ENCODE results near the gene MARK4. TPM values are rescaled to one million over a fixed set of nuclear protein-coding genes. Genes with fewer than 3 reads are reported as not detected.
"Not testable (repeated sequence)": the region's sequence is repeated elsewhere in the genome, so short reads cannot be mapped to it uniquely, and the experiment has no call there.

MARK4 gene
- total RNA-seq, 1 donor from 2014 or later = 32.6 TPM

GRCh38 chr19:45303269-45304060 lies 52.4 kb downstream of the MARK4 start:
- no peak for DNase-seq (ENCODE audit: low spot score in 2 of 2)
- FAIRE-seq = no peak

- FAIRE-seq = no peak
- no peak for DNase-seq (ENCODE audit: low spot score in 2 of 2)
These were observed 53.3 kb downstream of the MARK4 start for GRCh38 chr19:45304141-45304926.

- DNase-seq (ENCODE audit: low spot score in 2 of 2) (no peak), FAIRE-seq (no peak)
These were observed 53.9 kb downstream of the MARK4 start for GRCh38 chr19:45305007-45305406.

GRCh38 chr19:45305421-45305820 lies 54.4 kb downstream of the MARK4 start:
- no peak for DNase-seq (ENCODE audit: low spot score in 2 of 2)

GRCh38 chr19:45306040-45306439 lies 55.0 kb downstream of the MARK4 start:
- FAIRE-seq (no peak), DNase-seq (ENCODE audit: low spot score in 2 of 2) (no peak)

More at GRCh38 chr19:45305421-45305820, 54.4 kb downstream of the MARK4 start:
- FAIRE-seq = no peak

DNA sequence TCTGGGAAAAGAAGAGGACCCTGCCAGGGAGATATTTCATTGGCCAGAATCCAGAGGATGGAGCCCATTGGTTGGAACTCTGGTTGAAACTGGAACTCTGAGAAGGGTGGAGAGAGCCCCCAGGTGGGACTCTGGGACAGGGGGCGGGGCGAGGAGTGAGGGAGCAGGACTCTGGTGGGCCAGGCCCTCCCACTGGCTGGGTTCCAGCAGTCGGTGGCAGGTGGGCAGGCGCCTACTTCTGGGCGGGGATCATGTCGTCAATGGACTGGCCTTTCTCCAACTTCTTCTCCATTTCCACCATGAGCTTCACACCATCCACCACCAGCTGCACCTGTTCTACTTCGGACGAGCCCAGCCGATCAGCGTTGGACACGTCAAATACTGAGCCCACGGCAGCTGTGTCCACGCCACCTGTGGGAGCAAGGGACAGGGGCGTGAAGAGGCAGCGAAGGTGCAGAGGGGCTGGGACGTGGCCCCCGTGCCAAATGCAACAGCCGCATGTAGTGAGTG lies 55.5 kb downstream of the MARK4 start:
- FAIRE-seq (no peak), DNase-seq (ENCODE audit: low spot score in 2 of 2) (no peak)

- DNase-seq (ENCODE audit: low spot score in 2 of 2) (no peak), FAIRE-seq (no peak)
These were observed 56.3 kb downstream of the MARK4 start for GRCh38 chr19:45307361-45307760.

- not testable (repeated sequence) for DNase-seq (ENCODE audit: low spot score in 2 of 2); FAIRE-seq
These were observed 58.3 kb downstream of the MARK4 start for GRCh38 chr19:45309322-45309721.

DNA sequence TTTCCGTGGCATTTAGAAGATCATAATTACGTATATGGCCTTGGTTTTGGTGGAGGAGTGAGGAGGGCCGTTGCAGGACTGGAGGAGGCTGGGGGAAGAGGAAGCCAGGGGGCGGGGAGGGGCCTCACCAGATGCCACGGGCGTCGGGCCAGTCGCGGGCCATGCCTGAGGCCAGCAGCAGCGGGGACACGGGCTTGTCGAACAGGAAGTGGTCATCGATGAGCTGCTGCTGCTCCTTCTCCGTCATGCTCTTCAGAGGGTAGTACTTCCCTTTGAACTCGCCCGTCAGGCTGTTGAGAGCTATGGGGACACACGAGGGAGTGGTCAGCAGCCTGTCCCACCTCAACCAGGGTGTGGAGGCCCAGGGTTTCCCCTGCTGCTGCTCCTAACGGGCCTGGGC lies 60.5 kb downstream of the MARK4 start:
- FAIRE-seq (no peak), DNase-seq (ENCODE audit: low spot score in 2 of 2) (no peak)

GRCh38 chr19:45312285-45312684 lies 61.2 kb downstream of the MARK4 start:
- not testable (repeated sequence) for DNase-seq (ENCODE audit: low spot score in 2 of 2); FAIRE-seq

GRCh38 chr19:45314708-45315245 lies 63.7 kb downstream of the MARK4 start:
- DNase-seq (ENCODE audit: low spot score in 2 of 2) (no peak), FAIRE-seq (no peak)

DNA sequence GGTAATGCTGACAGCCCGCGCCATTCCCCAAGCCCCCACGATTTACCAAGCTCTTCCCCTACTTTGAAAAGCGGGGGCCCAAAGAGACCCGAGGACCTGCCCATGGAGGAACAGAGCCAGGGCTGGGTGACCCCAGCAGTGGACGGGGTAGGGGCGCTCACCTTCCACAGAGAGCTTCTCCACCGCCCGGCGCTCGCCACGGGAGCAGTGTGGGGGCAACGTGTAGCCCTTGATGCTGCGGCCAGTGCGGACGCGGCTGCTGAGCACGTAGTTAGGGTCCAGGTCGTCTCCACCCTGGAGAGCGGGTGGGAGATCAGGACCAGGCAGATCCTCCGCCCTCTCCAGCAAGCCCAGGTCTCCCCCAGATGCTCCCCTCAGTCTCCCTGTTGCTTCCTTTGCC lies 64.2 kb downstream of the MARK4 start:
- no peak for FAIRE-seq

GRCh38 chr19:45320997-45321775 lies 70.1 kb downstream of the MARK4 start:
- FAIRE-seq = no peak
- no peak for DNase-seq (ENCODE audit: low spot score in 2 of 2)

More for the DNA sequence above, 64.2 kb downstream of the MARK4 start:
- DNase-seq (ENCODE audit: low spot score in 2 of 2) = no peak

DNA sequence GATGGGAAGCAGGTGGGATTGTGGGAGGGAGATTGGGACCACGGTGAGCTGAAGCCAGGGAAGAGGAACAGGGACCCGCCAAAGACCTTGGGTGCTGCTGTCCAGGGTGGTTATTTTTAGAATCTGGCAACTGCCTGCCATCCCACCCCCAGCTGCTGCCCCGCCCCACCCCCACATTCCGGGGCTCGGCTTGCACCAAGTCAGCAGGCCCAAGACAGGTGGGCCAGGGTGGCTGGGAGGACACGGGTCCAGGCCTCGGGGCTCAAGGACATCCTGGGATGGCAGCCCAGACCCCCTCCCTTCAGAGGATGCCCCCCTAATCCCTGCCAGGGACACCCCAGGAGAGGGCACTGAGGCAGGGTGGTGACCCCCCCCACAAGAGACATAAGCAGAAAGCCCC lies 70.8 kb downstream of the MARK4 start:
- DNase-seq (ENCODE audit: low spot score in 2 of 2) = no peak
- FAIRE-seq = no peak

DNA sequence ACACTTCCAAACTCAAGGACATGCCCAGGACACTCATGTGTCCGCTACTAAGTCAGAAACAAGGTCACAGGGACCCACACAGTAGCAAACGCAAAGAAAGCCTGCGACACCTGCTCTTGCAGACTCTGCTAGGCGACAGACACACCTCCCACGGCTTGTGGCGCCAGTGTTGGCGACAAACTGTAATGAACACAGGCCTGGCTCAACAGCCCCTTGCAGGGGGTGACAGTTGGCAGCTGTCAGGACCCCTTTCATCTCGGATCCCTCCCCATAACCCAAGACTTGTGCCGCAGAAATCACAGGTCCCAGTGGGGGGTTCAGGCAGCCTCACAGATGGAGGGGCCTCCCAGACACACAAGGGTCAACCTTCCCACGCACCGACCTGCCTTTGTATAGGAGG lies 71.2 kb downstream of the MARK4 start:
- FAIRE-seq = no peak
- no peak for DNase-seq (ENCODE audit: low spot score in 2 of 2)

- FAIRE-seq = no peak
These were observed 71.7 kb downstream of the MARK4 start, which contains the start of gene CKM for GRCh38 chr19:45322744-45323281. TSS of gene CKM (minus strand) at chr19:45322875. CDS start at chr19:45319713, 3,162 bp downstream.

GRCh38 chr19:45323671-45324081 lies 72.6 kb downstream of the MARK4 start:
- no peak for DNase-seq (ENCODE audit: low spot score in 2 of 2)
- FAIRE-seq = no peak

More at GRCh38 chr19:45322744-45323281, 71.7 kb downstream of the MARK4 start, which contains the start of gene CKM:
- DNase-seq (ENCODE audit: low spot score in 2 of 2) = no peak

DNA sequence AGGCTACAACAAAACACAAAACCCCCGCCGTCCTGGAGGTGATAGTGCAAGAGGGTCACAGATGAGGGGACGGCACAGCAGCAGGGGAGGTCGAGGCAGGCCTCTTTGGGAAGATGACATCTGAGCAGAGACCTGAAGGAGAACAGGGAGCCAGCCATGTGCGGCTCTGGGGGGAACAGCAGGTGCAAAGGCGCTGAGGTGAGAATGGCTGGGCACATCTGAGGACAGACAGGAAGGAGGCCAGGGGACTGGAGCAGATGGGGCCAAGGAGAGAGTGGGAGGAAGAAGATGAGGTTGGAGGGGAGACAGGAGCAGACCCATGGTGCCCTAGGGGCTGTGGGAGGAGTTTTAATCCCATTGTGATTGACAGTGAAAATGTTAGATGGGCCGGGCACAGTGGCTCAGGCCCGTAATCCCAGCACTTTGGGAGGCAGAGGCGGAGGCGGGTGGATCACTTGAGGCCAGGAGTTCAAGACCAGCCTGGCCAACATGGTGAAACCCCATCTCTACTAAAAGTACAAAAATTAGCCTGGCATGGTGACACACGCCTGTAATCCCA lies 73.4 kb downstream of the MARK4 start:
- FAIRE-seq = no peak
- DNase-seq (ENCODE audit: low spot score in 2 of 2) = no peak

- FAIRE-seq = no peak
- DNase-seq (ENCODE audit: low spot score in 2 of 2) = no peak
These were observed 76.5 kb downstream of the MARK4 start for GRCh38 chr19:45327404-45328143.
